ENCODE data around the gene ATRX.
"Not testable (repeated sequence)": the region's sequence is repeated elsewhere in the genome, so short reads cannot be mapped to it uniquely, and the experiment has no call there.

The ATRX gene

DNA sequence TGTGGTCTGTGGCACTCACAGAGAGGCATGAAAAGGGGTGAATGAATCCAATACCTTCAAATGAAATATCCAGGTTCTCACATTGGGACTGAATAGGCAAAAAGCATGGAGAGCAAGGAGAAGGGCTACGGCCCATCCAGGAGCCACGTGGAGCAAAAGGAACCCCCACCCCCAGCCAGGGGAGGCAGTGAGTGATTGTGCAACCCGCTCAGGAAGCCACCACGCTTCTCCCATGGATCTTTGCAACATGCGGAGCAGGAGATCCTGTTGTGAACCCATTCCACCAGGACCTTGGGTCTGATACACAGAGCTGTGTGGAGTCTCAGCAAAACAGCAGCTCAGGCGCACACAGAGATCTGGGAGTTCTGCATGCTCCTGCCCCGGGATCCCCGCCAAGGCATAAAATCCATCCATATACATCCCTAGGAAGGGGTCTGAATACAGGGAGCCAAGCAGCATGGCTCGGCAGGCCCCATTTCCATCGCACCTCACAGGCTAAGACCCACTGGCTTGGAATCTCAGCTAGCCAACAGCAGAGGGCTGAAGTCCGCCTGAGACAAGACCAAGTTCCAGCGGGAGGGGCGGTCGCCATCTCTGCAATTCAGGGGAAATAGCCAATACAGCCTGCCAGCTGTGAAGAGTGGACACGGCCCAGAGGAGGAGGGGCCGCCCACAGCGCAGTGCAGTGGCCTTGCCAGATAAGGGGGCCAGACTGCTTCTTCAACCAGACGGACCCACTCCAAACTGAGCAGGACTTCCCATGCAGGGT lies 258.6 kb downstream of the ATRX start:
- Mint-ChIP-seq H3K4me3 (no peak overlapping the region), H3K36me3 (ENCODE audit: low read depth) (peaks cover 29% of the 10 kb centered on the region), H3K27ac (no peak overlapping the region), H3K4me1 (ENCODE audit: low read depth) (peaks cover 6% of the 10 kb centered on the region), H3K9me3 (peaks cover 24% of the 10 kb centered on the region), H3K27me3 (ENCODE audit: low read depth) (no peaks in the 10 kb centered on the region)

DNA sequence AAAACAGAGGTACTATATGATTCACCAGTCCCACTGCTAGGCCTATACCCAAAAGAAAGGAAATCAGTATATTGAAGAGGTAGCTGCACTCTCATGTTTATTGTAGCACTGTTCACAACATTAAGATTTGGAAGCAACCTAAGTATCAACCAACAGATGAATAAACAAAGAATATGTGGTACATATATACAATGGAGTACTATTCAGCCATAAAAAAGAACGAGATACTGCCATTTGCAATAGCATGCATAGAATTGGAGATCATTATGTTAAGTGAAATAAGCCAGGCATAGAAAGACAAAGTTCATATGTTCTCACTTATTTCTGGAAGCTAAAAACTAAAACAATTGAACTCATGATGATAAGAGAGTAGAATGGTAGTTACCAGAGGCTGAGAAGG lies 266.3 kb downstream of the ATRX start:
- Mint-ChIP-seq H3K36me3 (ENCODE audit: low read depth) (peaks cover 50% of the 10 kb centered on the region), H3K27me3 (ENCODE audit: low read depth) (no peaks in the 10 kb centered on the region), H3K4me1 (ENCODE audit: low read depth) (no peaks in the 10 kb centered on the region), H3K27ac (no peak overlapping the region), H3K9me3 (peaks cover 8% of the 10 kb centered on the region), H3K4me3 (no peak overlapping the region)

DNA sequence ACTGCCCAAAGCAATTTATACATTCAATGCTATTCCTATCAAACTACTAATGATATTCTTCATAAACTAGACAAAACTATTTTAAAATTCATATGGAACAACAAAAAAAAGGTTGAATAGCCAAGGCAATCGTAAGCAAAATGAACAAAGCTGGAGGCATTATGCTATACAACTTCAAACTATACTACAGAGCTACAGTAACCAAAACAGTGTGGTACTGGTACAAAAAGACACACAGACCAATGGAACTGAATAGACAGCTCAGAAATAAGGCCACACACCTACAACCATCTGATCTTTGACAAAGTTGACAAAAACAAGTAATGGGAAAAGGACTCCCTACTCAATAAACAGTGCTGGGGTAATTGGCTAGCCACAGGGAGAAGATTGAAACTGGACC lies 271.8 kb downstream of the ATRX start:
- Mint-ChIP-seq H3K36me3 (ENCODE audit: low read depth) (peaks cover 59% of the 10 kb centered on the region), H3K27ac (no peak overlapping the region), H3K27me3 (ENCODE audit: low read depth) (no peaks in the 10 kb centered on the region), H3K4me3 (no peak overlapping the region), H3K4me1 (ENCODE audit: low read depth) (no peaks in the 10 kb centered on the region), H3K9me3 (peaks cover 9% of the 10 kb centered on the region)

DNA sequence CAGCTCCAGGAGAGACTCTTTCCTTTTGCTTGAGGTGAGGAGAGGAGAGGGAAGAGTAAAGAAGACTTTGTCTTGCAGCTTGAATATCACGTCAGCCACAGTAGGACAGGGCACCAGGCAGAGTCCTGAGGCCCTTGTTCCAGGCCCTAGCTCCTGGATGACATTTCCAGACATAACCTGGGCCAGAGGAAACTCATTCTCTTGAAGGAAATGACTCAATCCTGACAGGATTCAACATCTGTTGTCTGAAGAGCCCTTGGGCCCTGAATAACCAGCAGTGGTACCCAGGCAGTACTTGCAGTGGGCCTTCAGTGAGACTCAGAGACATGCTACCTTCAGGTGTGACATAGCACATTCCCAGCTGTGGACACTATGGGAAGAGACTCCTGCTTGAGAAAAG lies 276.0 kb downstream of the ATRX start:
- Mint-ChIP-seq H3K4me1 (ENCODE audit: low read depth) (peaks cover 6% of the 10 kb centered on the region), H3K36me3 (ENCODE audit: low read depth) (peaks cover 42% of the 10 kb centered on the region), H3K27me3 (ENCODE audit: low read depth) (no peaks in the 10 kb centered on the region), H3K9me3 (peaks cover 9% of the 10 kb centered on the region), H3K4me3 (no peak overlapping the region), H3K27ac (no peak overlapping the region)

DNA sequence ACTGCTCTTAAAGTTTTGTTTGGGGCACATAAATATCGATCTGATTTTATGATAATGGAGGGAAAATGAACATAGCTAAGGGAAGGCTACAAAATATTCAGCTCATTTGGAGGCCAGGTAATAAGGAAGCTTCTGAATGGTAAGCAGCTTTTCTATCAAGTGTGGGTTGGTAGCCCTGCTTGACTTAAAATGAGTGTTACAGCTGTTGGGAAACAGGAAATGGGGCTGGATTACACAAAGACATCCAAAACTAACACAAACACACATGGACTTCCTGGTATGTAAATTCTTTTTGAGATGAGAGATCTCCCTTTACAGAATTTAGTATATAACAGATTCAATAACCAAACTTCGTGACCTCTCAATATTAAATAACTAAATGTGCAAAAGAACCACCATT lies 280.8 kb downstream of the ATRX start:
- Mint-ChIP-seq H3K27me3 (ENCODE audit: low read depth) (no peaks in the 10 kb centered on the region), H3K4me3 (no peak overlapping the region), H3K27ac (no peak overlapping the region), H3K36me3 (ENCODE audit: low read depth) (peaks cover 11% of the 10 kb centered on the region), H3K9me3 (no peaks in the 10 kb centered on the region), H3K4me1 (ENCODE audit: low read depth) (peaks cover 6% of the 10 kb centered on the region)

DNA sequence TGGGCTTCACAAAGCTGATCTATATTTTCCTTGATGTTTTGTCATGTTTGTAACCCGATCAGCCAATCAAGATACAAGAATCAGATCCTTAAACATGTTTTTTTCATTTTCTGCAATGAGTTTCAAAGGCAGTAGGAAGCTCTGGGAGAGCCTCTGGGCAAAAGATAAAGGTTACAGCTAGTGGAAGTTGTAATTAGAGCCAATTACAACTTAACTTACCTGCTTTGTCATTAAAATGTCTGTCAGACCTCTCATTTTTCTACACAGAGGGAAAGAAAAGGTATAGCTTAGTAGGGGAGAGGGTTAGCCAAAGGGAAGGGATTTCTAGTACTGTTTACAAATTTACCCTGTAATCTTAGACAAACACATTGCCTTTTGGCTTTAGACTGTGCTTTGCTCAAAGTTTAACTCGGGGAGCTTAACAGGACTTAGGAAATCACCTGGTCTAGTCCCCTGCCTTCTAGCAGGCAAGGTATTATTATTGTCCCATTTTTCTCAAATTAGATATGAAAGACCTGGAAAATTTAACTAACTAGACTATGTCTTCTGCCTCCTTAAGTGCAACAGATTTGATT lies 283.0 kb downstream of the ATRX start:
- H3K4me3 Mint-ChIP-seq, result no peak overlapping the region
- no peak overlapping the region for H3K27ac Mint-ChIP-seq
- no peaks in the 10 kb centered on the region for H3K27me3 Mint-ChIP-seq (ENCODE audit: low read depth)
- no peaks in the 10 kb centered on the region for H3K9me3 Mint-ChIP-seq
- H3K36me3 Mint-ChIP-seq (ENCODE audit: low read depth), result peaks cover 5% of the 10 kb centered on the region
- peaks cover 6% of the 10 kb centered on the region for H3K4me1 Mint-ChIP-seq (ENCODE audit: low read depth)

DNA sequence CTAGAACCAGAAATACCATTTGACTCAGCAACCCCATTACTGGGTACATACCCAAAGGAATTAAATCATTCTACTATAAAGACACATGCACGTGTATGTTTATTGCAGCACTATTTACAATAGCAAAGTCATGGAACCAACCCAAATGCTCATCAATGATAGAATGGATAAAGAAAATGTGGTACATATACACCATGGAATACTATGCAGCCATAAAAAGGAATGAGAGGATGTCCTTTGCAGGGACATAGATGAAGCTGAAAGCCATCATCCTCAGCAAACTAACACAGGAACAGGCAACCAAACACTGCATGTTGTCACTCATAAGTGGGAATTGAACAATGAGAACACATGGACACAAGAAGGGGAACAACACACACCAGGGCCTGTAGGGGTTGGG lies 285.9 kb downstream of the ATRX start:
- not testable (repeated sequence) for H3K27ac Mint-ChIP-seq; H3K27me3 Mint-ChIP-seq (ENCODE audit: low read depth); H3K4me1 Mint-ChIP-seq (ENCODE audit: low read depth)

DNA sequence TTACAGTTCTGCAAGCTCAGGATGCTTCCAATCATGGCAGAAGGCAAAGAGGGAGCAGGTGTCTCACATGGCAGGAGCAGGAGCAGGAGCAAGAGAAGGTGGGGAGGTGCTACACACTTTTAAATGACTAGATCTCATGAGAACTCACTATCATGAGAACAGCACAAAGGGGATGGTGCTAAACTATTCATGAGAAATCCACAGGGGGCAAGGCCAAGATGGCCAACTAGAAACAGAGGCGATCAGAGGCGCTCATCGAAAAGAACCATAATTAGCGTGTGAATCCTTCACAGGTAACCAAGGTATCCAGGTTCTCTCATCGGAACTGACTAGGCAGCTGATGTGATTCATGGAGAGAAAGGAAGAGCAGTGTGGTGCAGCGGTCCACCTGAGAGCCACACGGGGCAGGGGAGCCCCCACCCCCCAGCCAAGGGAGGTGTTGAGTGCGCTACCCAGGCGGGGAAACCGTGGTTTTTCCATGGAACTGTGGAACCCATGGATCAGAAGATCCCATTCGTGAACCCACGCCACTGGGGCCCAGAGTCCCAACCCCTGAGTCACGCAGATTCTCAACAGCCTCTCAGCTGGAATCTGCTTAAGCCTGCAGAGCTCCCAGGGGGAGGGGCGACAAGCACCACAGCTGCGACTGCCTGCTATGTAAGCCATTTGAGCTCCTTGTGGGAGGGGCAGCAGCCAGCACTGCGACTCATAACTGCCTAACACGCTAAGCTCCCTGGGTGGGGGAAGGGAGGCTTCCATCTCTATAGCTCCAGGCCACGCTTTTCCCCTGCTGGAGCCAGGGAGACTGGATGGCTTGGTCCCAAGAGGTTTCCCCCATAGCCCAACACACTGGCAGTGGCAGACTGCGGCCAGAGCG lies 292.1 kb downstream of the ATRX start:
- peaks cover 7% of the 10 kb centered on the region for H3K27me3 Mint-ChIP-seq (ENCODE audit: low read depth)
- no peaks in the 10 kb centered on the region for H3K4me1 Mint-ChIP-seq (ENCODE audit: low read depth)
- no peaks in the 10 kb centered on the region for H3K9me3 Mint-ChIP-seq
- no peak overlapping the region for H3K4me3 Mint-ChIP-seq
- H3K36me3 Mint-ChIP-seq (ENCODE audit: low read depth), result no peaks in the 10 kb centered on the region
- no peak overlapping the region for H3K27ac Mint-ChIP-seq

More for the DNA sequence above, 285.9 kb downstream of the ATRX start:
- H3K9me3 Mint-ChIP-seq; H3K4me3 Mint-ChIP-seq; H3K36me3 Mint-ChIP-seq (ENCODE audit: low read depth): not testable (repeated sequence)

DNA sequence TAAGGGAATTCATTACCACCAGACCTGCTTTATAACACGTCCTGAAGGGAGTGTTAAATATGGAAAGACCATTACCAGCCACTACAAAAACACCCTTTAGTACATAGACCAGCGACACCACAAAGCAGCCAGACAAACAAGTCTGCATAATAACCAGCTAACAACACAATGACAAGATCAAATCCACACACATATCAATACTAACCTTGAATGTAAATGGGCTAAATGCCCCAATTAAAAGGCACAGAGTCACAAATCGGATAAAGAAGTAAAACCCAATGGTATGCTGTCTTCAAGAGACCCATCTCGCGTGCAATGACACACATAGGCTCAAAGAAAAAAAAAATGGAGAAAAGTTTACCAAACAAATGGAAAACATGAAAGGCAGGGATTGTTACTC lies 302.0 kb downstream of the ATRX start:
- Mint-ChIP-seq H3K36me3 (ENCODE audit: low read depth) (no peaks in the 10 kb centered on the region), H3K27ac (no peak overlapping the region), H3K27me3 (ENCODE audit: low read depth) (peaks cover 3% of the 10 kb centered on the region), H3K4me3 (no peak overlapping the region), H3K9me3 (peaks cover 21% of the 10 kb centered on the region), H3K4me1 (ENCODE audit: low read depth) (no peaks in the 10 kb centered on the region)

DNA sequence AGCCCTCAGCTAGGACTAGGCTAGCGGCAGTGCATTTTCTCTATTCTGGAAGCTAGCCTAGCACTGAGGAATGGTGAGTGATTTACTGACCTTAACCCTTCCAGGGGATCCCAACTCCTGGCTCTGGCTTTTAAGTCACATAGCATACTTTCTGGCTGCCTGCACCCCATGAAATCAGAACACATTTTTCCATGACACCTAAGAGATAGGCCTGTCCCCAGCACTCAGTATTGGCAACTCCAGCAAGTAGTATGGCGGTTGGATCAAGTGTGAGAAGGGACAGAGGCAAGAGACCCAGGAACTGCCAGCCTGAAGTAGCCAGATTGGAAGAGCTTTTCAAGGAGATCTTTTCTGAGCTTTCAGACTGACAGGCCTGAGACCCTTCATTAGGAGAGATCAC lies 330.6 kb downstream of the ATRX start:
- Mint-ChIP-seq H3K36me3 (ENCODE audit: low read depth) (no peaks in the 10 kb centered on the region), H3K27ac (no peak overlapping the region), H3K4me3 (no peak overlapping the region), H3K9me3 (no peaks in the 10 kb centered on the region), H3K27me3 (ENCODE audit: low read depth) (no peaks in the 10 kb centered on the region), H3K4me1 (ENCODE audit: low read depth) (no peaks in the 10 kb centered on the region)

All from T-helper 1 cell treated with Interleukin-12 subunit alpha and Interleukin-12 subunit beta and Interleukin-4 antibody, amounts not matched to agents 30 μg/mL and 1 μg/mL, for 36 hours (primary cell).